Gastroesophageal sphincter (tissue), 3 donors: ENCODE results near the gene MFSD6L.

Experiments
- EP300 ChIP-seq: sonication (generic); formaldehyde crosslinking; IDR thresholded peaks from one replicate; pipeline ENCODE4 v1.6.1; 2017; ENCODE audit warnings: antibody characterized with exemption, mild to moderate bottlenecking
- TF ChIP-seq, protein P1 (sequence below), 4 experiments: fragments of 200-600 bp in 2 of 4; fragments of 450-650 bp in 2 of 4; sonication (generic) in 1 of 4; IDR thresholded peaks; one replicate each; pipeline ENCODE4 v1.5.1; 2017 to 2019; ENCODE audit warnings: antibody characterized with exemption in 4 of 4, mild to moderate bottlenecking in 2 of 4, moderate library complexity in 2 of 4

DNA sequence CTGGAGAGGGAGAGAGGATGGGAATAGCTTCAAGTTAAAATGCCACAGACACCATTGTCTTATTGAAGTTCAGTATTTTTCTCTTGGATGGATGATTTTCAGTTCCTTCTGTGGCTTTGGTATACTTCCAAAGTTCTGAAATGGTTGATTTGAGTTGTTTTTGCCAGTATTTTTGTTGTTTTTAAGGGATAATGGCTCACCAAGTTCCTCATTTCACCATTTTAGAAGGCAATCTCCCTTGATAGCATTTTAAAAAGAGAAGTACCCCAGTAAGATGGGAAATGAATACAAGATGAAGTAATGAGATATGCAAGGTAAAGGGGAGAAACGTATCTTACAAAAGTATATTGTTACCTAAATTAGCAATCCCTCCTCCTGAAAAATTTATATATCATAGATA is 22.3 kb downstream of the MFSD6L start:
- TF ChIP-seq, protein P1, sequence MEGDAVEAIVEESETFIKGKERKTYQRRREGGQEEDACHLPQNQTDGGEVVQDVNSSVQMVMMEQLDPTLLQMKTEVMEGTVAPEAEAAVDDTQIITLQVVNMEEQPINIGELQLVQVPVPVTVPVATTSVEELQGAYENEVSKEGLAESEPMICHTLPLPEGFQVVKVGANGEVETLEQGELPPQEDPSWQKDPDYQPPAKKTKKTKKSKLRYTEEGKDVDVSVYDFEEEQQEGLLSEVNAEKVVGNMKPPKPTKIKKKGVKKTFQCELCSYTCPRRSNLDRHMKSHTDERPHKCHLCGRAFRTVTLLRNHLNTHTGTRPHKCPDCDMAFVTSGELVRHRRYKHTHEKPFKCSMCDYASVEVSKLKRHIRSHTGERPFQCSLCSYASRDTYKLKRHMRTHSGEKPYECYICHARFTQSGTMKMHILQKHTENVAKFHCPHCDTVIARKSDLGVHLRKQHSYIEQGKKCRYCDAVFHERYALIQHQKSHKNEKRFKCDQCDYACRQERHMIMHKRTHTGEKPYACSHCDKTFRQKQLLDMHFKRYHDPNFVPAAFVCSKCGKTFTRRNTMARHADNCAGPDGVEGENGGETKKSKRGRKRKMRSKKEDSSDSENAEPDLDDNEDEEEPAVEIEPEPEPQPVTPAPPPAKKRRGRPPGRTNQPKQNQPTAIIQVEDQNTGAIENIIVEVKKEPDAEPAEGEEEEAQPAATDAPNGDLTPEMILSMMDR (IDR thresholded peaks at IDR 0.05) = no peak
- TF ChIP-seq EP300 = no peak
